IMR-90 (cell line): Measurements from ENCODE around the gene TRMT2A.

Experiments used
- POLR2A ChIP-seq: IDR thresholded peaks from 2 replicates; pipeline ENCODE4 v1.6.1; 2012; ENCODE audit warnings: mild to moderate bottlenecking, low read depth, low read length
- RAD21 ChIP-seq: IDR thresholded peaks from 2 replicates; pipeline ENCODE4 v1.6.1; 2012; ENCODE audit warnings: low read length, improper control_type of control experiment
- TF ChIP-seq, protein P1 (sequence below): conservative IDR thresholded peaks from 2 replicates; pipeline ENCODE4 v1.5.1; 2012; ENCODE audit warnings: mild to moderate bottlenecking, low read depth, low read length, improper control_type of control experiment

DNA sequence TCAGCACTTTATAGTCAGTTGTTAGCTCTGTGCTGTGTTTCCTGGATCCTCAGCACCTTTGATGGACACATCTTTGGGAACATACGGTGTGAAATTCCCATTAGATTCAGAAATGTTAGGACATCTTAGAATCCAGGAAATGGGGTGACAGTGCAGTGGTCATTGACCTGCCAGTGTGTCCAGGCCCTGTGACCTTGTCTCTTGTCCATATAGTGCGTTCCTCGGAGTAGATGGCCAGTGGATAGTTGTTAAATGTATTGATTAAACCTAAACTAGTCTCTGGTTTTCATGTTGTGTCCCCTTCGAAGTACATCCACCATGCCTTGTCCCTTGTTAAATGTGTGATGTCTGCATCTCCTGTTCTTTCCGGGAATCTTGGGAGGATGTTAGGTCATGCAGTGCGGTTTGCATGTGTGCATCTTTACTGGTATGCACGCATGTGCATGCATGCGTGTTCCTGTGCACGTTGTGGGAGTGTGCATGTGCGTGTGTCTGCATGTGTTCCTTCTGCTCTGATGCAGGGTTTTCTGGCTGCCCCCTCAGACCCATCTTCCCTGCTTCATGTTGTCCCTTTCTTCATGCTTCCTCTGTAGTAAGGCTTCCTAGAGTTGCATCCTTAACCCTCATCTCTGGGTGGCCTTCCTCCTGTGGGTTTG is 33.0 kb downstream of the TRMT2A start:
- no peak for TF ChIP-seq POLR2A
- TF ChIP-seq RAD21: no peak
- TF ChIP-seq, protein P1, sequence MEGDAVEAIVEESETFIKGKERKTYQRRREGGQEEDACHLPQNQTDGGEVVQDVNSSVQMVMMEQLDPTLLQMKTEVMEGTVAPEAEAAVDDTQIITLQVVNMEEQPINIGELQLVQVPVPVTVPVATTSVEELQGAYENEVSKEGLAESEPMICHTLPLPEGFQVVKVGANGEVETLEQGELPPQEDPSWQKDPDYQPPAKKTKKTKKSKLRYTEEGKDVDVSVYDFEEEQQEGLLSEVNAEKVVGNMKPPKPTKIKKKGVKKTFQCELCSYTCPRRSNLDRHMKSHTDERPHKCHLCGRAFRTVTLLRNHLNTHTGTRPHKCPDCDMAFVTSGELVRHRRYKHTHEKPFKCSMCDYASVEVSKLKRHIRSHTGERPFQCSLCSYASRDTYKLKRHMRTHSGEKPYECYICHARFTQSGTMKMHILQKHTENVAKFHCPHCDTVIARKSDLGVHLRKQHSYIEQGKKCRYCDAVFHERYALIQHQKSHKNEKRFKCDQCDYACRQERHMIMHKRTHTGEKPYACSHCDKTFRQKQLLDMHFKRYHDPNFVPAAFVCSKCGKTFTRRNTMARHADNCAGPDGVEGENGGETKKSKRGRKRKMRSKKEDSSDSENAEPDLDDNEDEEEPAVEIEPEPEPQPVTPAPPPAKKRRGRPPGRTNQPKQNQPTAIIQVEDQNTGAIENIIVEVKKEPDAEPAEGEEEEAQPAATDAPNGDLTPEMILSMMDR: no peak
